ENCODE measurements around the gene EPRS1. TPM values are rescaled to one million over a fixed set of nuclear protein-coding genes. Genes with fewer than 3 reads are reported as not detected.
A peak's percentile ranks its signal among the peaks of the same experiment; 100 is the strongest.

EPRS1 gene
- polyA plus RNA-seq, 2 of the 4 experiments (the other 2 are of a cell fraction) = 69.4 to 113 TPM

GRCh38 chr1:220003015-220003414, 43.3 kb downstream of the EPRS1 start:
- DNase-seq (ENCODE audit: low read depth in 1 of 2, low spot score in 1 of 2) (no peak), ATAC-seq (no peak), FAIRE-seq (peak; percentile 13)
- no peak for TF ChIP-seq MYC (IDR thresholded peaks at IDR 0.05; ENCODE audit: borderline replicate concordance, low read length)
- TF ChIP-seq ZFP36 (IDR thresholded peaks at IDR 0.05; ENCODE audit: borderline replicate concordance, partially characterized antibody) = no peak
- peak; percentile 78 for TF ChIP-seq RFX5 (IDR thresholded peaks at IDR 0.05)
- ChIA-PET POLR2A (no interaction called here), CTCF (interaction anchor here (1.0 kb wide), 1 partner anchor 8 kb away, joined by 7 read pairs; no protein-coding TSS in a partner anchor)
- H3K4me2 ChIP-seq = no peak overlapping the region
- H3K27ac ChIP-seq = no peak overlapping the region
- 96% methylated on average over 1 of the region's 1 CpG for WGBS (ENCODE audit: missing lambda C conversion rate)
- 0 out of 3 replicates have a peak, but pooled peaks cover 5% of the 10 kb centered on the region for H3K4me1 ChIP-seq
- H3K9me3 ChIP-seq = no peaks in the 10 kb centered on the region
- H3K4me3 ChIP-seq = no peak overlapping the region

- Histone ChIP-seq H3K27ac (no peak overlapping the region), H3K4me3 (no peak overlapping the region), H3K9me3 (no peaks in the 10 kb centered on the region), H3K4me1 (no peaks in the 10 kb centered on the region), H3K4me2 (no peak overlapping the region)
- 92% methylated on average over 4 of the region's 4 CpGs for WGBS (ENCODE audit: missing lambda C conversion rate)
- TF ChIP-seq KDM5A (IDR thresholded peaks at IDR 0.05) (no peak), HOXA7 (CRISPR knock-in tag; IDR thresholded peaks at IDR 0.05) (no peak), ZSCAN20 (CRISPR knock-in tag; IDR thresholded peaks at IDR 0.05) (no peak), ATOH8 (CRISPR knock-in tag; IDR thresholded peaks at IDR 0.05; ENCODE audit: low read depth) (no peak), JUNB (IDR thresholded peaks at IDR 0.05) (no peak), CEBPB (IDR thresholded peaks at IDR 0.05) (no peak), GATA3 (IDR thresholded peaks at IDR 0.05; ENCODE audit: borderline replicate concordance) (no peak), MYC (IDR thresholded peaks at IDR 0.05; ENCODE audit: borderline replicate concordance, low read length) (no peak), MAZ (IDR thresholded peaks at IDR 0.05; ENCODE audit: borderline replicate concordance, low read depth, low read length) (no peak)
- FAIRE-seq (no peak), DNase-seq (ENCODE audit: low read depth in 1 of 2, low spot score in 1 of 2) (no peak), ATAC-seq (no peak)
- POLR2A ChIA-PET = no interaction called here
- CTCF ChIA-PET = no interaction called here
Measured at GRCh38 chr1:220001095-220001501, 45.2 kb downstream of the EPRS1 start.

- Histone ChIP-seq H3K27ac (no peak overlapping the region), H3K4me3 (no peak overlapping the region), H3K4me1 (no peaks in the 10 kb centered on the region), H3K9me3 (no peaks in the 10 kb centered on the region), H3K4me2 (no peak overlapping the region)
- CTCF ChIA-PET = interaction anchor here (1.4 to 2.5 kb wide), 2 partner anchors 9 to 13 kb away, joined by 5 to 7 read pairs; no protein-coding TSS in a partner anchor
- POLR2A ChIA-PET = no interaction called here
- WGBS (ENCODE audit: missing lambda C conversion rate) = 72% methylated on average over 4 of the region's 4 CpGs
- TF ChIP-seq HES2 (IDR thresholded peaks at IDR 0.05) (no peak), POLR2A (IDR thresholded peaks at IDR 0.05; ENCODE audit: low read length) (no peak), RARB (CRISPR knock-in tag; IDR thresholded peaks at IDR 0.05) (no peak), HEYL (CRISPR knock-in tag; IDR thresholded peaks at IDR 0.05) (no peak), ZSCAN20 (CRISPR knock-in tag; IDR thresholded peaks at IDR 0.05) (no peak), E2F6 (IDR thresholded peaks at IDR 0.05; ENCODE audit: borderline replicate concordance, low read depth) (no peak), GATA3 (IDR thresholded peaks at IDR 0.05; ENCODE audit: borderline replicate concordance) (no peak), TFCP2L1 (CRISPR knock-in tag; IDR thresholded peaks at IDR 0.05) (no peak), KDM5A (IDR thresholded peaks at IDR 0.05) (no peak), USF2 (IDR thresholded peaks at IDR 0.05) (no peak), ATOH8 (CRISPR knock-in tag; IDR thresholded peaks at IDR 0.05; ENCODE audit: low read depth) (no peak), FOSL2 (IDR thresholded peaks at IDR 0.05) (no peak), FOSL2 (CRISPR knock-in tag; IDR thresholded peaks at IDR 0.05) (no peak), REST (IDR thresholded peaks at IDR 0.05) (no peak), NPAS2 (CRISPR knock-in tag; IDR thresholded peaks at IDR 0.05; ENCODE audit: borderline replicate concordance) (no peak), ZC3H11A (IDR thresholded peaks at IDR 0.05) (no peak), HOXA7 (CRISPR knock-in tag; IDR thresholded peaks at IDR 0.05) (no peak), HOXB5 (CRISPR knock-in tag; IDR thresholded peaks at IDR 0.05) (no peak), MYC (IDR thresholded peaks at IDR 0.05; ENCODE audit: borderline replicate concordance, low read length) (no peak), CBX8 (IDR thresholded peaks at IDR 0.05) (no peak)
- ATAC-seq (no peak), FAIRE-seq (no peak), DNase-seq (ENCODE audit: low read depth in 1 of 2, low spot score in 1 of 2) (no peak)
Measured at GRCh38 chr1:219999821-220000220, 46.5 kb downstream of the EPRS1 start.

Data from A549 (cell line).